HEK293T (cell line): ENCODE data around the gene NRXN2.

Source experiments
- BHLHE40 ChIP-seq: fragments of 450-650 bp; IDR thresholded peaks from 2 replicates; pipeline ENCODE4 v1.6.1; 2016; ENCODE audit warnings: mild to moderate bottlenecking, moderate library complexity, borderline replicate concordance
- FOXK2 ChIP-seq: fragments of 450-650 bp; IDR thresholded peaks from 2 replicates; pipeline ENCODE4 v1.6.1; 2016; ENCODE audit warnings: mild to moderate bottlenecking
- FOXM1 ChIP-seq: fragments of 450-650 bp; IDR thresholded peaks from 2 replicates; pipeline ENCODE4 v1.6.1; 2017; ENCODE audit warnings: mild to moderate bottlenecking, borderline replicate concordance
- HDGF ChIP-seq: fragments of 450-650 bp; IDR thresholded peaks from 2 replicates; pipeline ENCODE4 v1.6.1; 2017; ENCODE audit warnings: antibody characterized with exemption, borderline replicate concordance
- L3MBTL2 ChIP-seq: fragments of 450-650 bp; conservative IDR thresholded peaks from 2 replicates; pipeline ENCODE4 v1.6.1; 2016; ENCODE audit warnings: mild to moderate bottlenecking
- NFRKB ChIP-seq: fragments of 450-650 bp; IDR thresholded peaks from 2 replicates; pipeline ENCODE4 v1.6.1; 2016; ENCODE audit warnings: mild to moderate bottlenecking, moderate library complexity
- PKNOX1 ChIP-seq: fragments of 450-650 bp; IDR thresholded peaks from 2 replicates; pipeline ENCODE4 v1.6.1; 2016
- SP1 ChIP-seq: fragments of 450-650 bp; IDR thresholded peaks from 2 replicates; pipeline ENCODE4 v1.6.1; 2017
- TARDBP ChIP-seq: fragments of 450-650 bp; IDR thresholded peaks from 2 replicates; pipeline ENCODE4 v1.6.1; 2016

- TF ChIP-seq FOXK2 (no peak), SP1 (no peak), PKNOX1 (no peak), L3MBTL2 (no peak), TARDBP (no peak), HDGF (no peak), BHLHE40 (no peak), NFRKB (no peak), FOXM1 (no peak)
Measured at GRCh38 chr11:64697663-64698375, 25.2 kb downstream of the NRXN2 start.
